ENCODE results near the gene CA4.

Gene CA4

DNA sequence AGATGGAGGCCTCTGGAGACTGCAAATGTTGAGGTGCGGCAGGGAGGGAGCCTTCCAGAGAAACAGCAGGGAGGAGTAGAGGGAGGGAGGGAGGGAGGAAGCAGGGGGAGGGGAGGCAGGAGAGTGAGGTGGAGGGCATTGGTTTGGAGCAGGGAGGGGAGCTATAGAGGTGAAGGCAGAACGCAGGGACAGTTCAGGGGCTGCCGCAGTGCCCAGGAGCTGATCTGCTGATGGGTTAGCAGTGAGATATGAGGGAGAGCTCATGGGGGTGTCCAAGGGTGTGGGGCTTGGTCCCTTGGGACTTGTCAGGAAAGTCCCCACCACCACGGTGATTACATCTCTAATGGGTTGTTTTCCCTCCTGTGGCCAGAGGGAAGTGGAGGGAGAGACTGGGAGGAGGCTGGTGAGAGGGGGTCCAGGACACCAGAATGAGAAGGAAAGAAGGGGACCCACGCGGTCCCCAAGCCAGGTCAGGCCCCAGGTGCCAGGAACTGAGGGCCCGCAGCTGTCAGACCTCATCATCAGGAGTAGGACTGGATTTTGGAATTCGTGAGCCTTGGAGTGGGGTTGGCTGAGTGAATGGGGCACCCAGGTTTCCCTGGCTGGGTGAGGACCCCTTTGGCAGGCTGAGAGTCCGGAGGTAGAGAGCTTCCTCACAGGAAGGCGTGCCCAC lies 11.2 kb downstream of the CA4 start:
- no peaks in the 10 kb centered on the region for H3K9me3 ChIP-seq (replicated peaks in 1 of 2; ENCODE audit: control insufficient read depth in 2 of 2, insufficient read depth in 1 of 2, low read depth in 1 of 2, low read length in 2 of 2)
- no peak overlapping the region for H2BK12ac ChIP-seq (ENCODE audit: low read length)
- no peak overlapping the region for H3K9ac ChIP-seq (ENCODE audit: low read depth, low read length, poor library complexity)
- peaks cover 39 to 41% of the 10 kb centered on the region in 2 donors for H3K4me1 ChIP-seq (ENCODE audit: control insufficient read depth in 2 of 2, insufficient read depth in 1 of 2, low read depth in 1 of 2, low read length in 2 of 2)
- no peak overlapping the region for H2BK5ac ChIP-seq (ENCODE audit: low read length)
- no peak overlapping the region for H3K23ac ChIP-seq (ENCODE audit: low read depth, low read length, poor library complexity)
- H2AFZ ChIP-seq (ENCODE audit: low read length), result peak overlapping the region; percentile 23
- no peak overlapping the region for H3K14ac ChIP-seq (ENCODE audit: low read length)
- H3K27me3 ChIP-seq (ENCODE audit: control insufficient read depth in 3 of 3, insufficient read depth in 3 of 3, low read depth in 1 of 3, low read length in 3 of 3), result peaks cover 0 to 24% (median 0%) of the 10 kb centered on the region in 3 experiments
- no peak overlapping the region for H3K4ac ChIP-seq (ENCODE audit: low read length)
- H2BK15ac ChIP-seq (ENCODE audit: low read length), result no peak overlapping the region
- H3K4me2 ChIP-seq (ENCODE audit: insufficient read depth, low read length, poor library complexity, severe bottlenecking), result peak overlapping the region; percentile 12
- no peak overlapping the region for H4K8ac ChIP-seq (ENCODE audit: low read depth, low read length)
- H2BK120ac ChIP-seq (ENCODE audit: low read depth, low read length), result no peak overlapping the region
- peaks cover 0 to 2% of the 10 kb centered on the region in 2 donors for H3K36me3 ChIP-seq (replicated peaks in 1 of 2; ENCODE audit: control insufficient read depth in 2 of 2, insufficient read depth in 2 of 2, low read length in 2 of 2)
- H3K27ac ChIP-seq (replicated peaks; ENCODE audit: low read length), result no peak overlapping the region
- H2AK5ac ChIP-seq (ENCODE audit: low read depth, low read length), result peak overlapping the region; percentile 77
- no peak for DNase-seq (ENCODE audit: low spot score)
- no peak overlapping the region for H4K91ac ChIP-seq (ENCODE audit: low read depth, low read length, poor library complexity)
- H3K79me1 ChIP-seq (ENCODE audit: low read depth, low read length), result no peaks in the 10 kb centered on the region
- peak overlapping the region; percentile 91 for H3K18ac ChIP-seq (ENCODE audit: low read length)
- no CpG with 5 or more reads among the region's 10 CpGs for WGBS, 2 donors (ENCODE audit: extremely low coverage in 2 of 2, insufficient read length in 2 of 2, insufficient replicate concordance in 1 of 2)
- no peak overlapping the region for H3K4me3 ChIP-seq (ENCODE audit: low read length in 2 of 2)

DNA sequence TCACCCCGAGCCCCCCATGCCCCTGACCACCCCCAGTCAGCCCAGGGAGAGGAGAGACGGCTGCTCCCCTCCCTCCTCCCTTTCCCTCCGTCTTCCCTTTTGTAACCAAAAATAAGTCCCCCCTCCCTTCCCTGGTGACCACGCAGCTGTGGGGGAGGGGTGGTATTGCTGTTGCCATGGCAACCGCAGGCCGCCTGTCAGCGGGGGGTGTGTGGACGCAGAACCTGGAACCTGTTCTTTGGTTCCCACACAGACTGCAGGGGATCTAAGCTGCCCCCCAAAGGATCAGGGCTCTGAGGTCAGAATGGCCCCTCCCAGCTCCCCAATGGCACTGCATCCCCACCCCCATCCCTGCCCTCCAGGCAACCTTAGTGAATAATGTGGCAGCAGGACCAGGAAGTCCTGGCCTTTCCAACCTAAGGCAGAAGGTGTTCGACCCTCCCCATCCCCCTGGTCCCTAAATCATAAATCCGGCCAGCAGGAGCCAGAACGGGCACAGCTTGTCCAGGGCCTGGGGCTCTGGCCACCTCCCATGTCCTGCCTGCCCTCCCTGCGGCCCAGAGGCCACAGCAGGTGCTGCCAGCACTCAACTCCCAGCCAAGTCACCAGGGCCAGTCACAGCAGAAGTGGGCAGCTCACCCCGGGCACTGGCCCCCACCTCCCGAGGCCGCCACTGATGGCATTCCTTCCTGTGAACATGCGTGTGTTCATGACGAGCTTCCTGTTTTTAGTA lies 12.0 kb downstream of the CA4 start:
- peak overlapping the region; percentile 92 for H3K18ac ChIP-seq (ENCODE audit: low read length)
- peak overlapping the region; percentile 95 for H2BK5ac ChIP-seq (ENCODE audit: low read length)
- peak overlapping the region; percentile 63 for H3K14ac ChIP-seq (ENCODE audit: low read length)
- WGBS, 2 donors (ENCODE audit: extremely low coverage in 2 of 2, insufficient read length in 2 of 2, insufficient replicate concordance in 1 of 2), result no CpG with 5 or more reads among the region's 17 CpGs
- peak overlapping the region; percentile 19 for H3K4ac ChIP-seq (ENCODE audit: low read length)
- peak overlapping the region; percentile 59 for H3K23ac ChIP-seq (ENCODE audit: low read depth, low read length, poor library complexity)
- H3K4me3 ChIP-seq (ENCODE audit: low read length in 2 of 2), result no peak overlapping the region
- peak overlapping the region; percentile 57 for H3K27ac ChIP-seq (replicated peaks; ENCODE audit: low read length)
- peak overlapping the region; percentile 93 for H4K91ac ChIP-seq (ENCODE audit: low read depth, low read length, poor library complexity)
- peaks cover 0 to 2% of the 10 kb centered on the region in 2 donors for H3K36me3 ChIP-seq (replicated peaks in 1 of 2; ENCODE audit: control insufficient read depth in 2 of 2, insufficient read depth in 2 of 2, low read length in 2 of 2)
- peak overlapping the region; percentile 97 for H2BK12ac ChIP-seq (ENCODE audit: low read length)
- H2BK120ac ChIP-seq (ENCODE audit: low read depth, low read length), result peak overlapping the region; percentile 65
- peak overlapping the region; percentile 98 for H2BK15ac ChIP-seq (ENCODE audit: low read length)
- no peak overlapping the region for H4K8ac ChIP-seq (ENCODE audit: low read depth, low read length)
- no peaks in the 10 kb centered on the region for H3K79me1 ChIP-seq (ENCODE audit: low read depth, low read length)
- H3K4me2 ChIP-seq (ENCODE audit: insufficient read depth, low read length, poor library complexity, severe bottlenecking), result no peak overlapping the region
- DNase-seq (ENCODE audit: low spot score), result no peak
- H3K9me3 ChIP-seq (replicated peaks in 1 of 2; ENCODE audit: control insufficient read depth in 2 of 2, insufficient read depth in 1 of 2, low read depth in 1 of 2, low read length in 2 of 2), result no peaks in the 10 kb centered on the region
- H3K9ac ChIP-seq (ENCODE audit: low read depth, low read length, poor library complexity), result no peak overlapping the region
- peaks cover 39 to 41% of the 10 kb centered on the region in 2 donors for H3K4me1 ChIP-seq (ENCODE audit: control insufficient read depth in 2 of 2, insufficient read depth in 1 of 2, low read depth in 1 of 2, low read length in 2 of 2)
- peak overlapping the region; percentile 64 for H2AFZ ChIP-seq (ENCODE audit: low read length)
- H2AK5ac ChIP-seq (ENCODE audit: low read depth, low read length), result peak overlapping the region; percentile 98
- peaks cover 0 to 16% (median 0%) of the 10 kb centered on the region in 3 experiments for H3K27me3 ChIP-seq (ENCODE audit: control insufficient read depth in 3 of 3, insufficient read depth in 3 of 3, low read depth in 1 of 3, low read length in 3 of 3)

DNA sequence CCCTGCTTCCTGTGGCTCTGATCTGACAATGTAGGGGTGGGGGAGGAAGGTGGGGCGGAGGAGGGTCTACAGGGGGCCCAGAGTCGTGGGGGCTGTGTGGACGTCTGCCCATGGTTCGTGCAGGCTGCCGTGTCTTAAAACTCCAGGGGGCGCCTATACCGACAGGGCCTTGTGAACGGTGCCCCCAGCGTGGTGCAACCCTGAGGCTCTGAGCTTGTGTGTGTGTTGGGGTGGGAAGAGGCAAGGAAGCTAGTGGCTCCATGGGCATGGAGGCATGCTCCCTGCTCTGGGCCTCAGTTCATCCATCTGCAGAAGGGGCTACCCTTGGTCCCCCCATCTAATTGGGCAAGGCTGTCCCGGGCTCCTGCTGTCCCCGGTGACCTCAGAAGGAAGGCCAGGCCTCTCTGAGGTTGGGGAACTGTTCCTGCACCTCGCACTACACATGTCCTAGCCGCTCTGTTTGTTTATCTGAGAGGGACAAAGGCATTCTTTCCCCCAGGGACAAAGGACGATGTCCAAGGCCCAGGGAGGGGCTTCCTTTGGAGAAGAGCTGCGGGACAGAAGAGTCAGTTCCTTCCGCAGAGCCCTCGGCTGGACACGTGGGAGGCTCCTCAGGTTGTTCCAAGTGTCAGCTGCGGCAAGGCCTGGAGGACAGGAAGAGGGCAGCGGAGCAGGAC lies 13.5 kb downstream of the CA4 start:
- H3K9ac ChIP-seq (ENCODE audit: low read depth, low read length, poor library complexity), result no peak overlapping the region
- H3K36me3 ChIP-seq (replicated peaks in 1 of 2; ENCODE audit: control insufficient read depth in 2 of 2, insufficient read depth in 2 of 2, low read length in 2 of 2), result peaks cover 0 to 2% of the 10 kb centered on the region in 2 donors
- no peaks in the 10 kb centered on the region for H3K9me3 ChIP-seq (replicated peaks in 1 of 2; ENCODE audit: control insufficient read depth in 2 of 2, insufficient read depth in 1 of 2, low read depth in 1 of 2, low read length in 2 of 2)
- no peaks in the 10 kb centered on the region for H3K79me1 ChIP-seq (ENCODE audit: low read depth, low read length)
- no peak overlapping the region for H4K91ac ChIP-seq (ENCODE audit: low read depth, low read length, poor library complexity)
- no peak overlapping the region for H3K4me3 ChIP-seq (ENCODE audit: low read length in 2 of 2)
- H2BK5ac ChIP-seq (ENCODE audit: low read length), result peak overlapping the region; percentile 95
- no CpG with 5 or more reads among the region's 20 CpGs for WGBS, 2 donors (ENCODE audit: extremely low coverage in 2 of 2, insufficient read length in 2 of 2, insufficient replicate concordance in 1 of 2)
- DNase-seq (ENCODE audit: low spot score), result no peak
- no peak overlapping the region for H2BK120ac ChIP-seq (ENCODE audit: low read depth, low read length)
- no peak overlapping the region for H3K23ac ChIP-seq (ENCODE audit: low read depth, low read length, poor library complexity)
- peaks cover 38 to 44% of the 10 kb centered on the region in 2 donors for H3K4me1 ChIP-seq (ENCODE audit: control insufficient read depth in 2 of 2, insufficient read depth in 1 of 2, low read depth in 1 of 2, low read length in 2 of 2)
- peaks cover 0 to 1% (median 0%) of the 10 kb centered on the region in 3 experiments for H3K27me3 ChIP-seq (ENCODE audit: control insufficient read depth in 3 of 3, insufficient read depth in 3 of 3, low read depth in 1 of 3, low read length in 3 of 3)
- peak overlapping the region; percentile 92 for H3K18ac ChIP-seq (ENCODE audit: low read length)
- H3K4ac ChIP-seq (ENCODE audit: low read length), result no peak overlapping the region
- H2BK12ac ChIP-seq (ENCODE audit: low read length), result no peak overlapping the region
- no peak overlapping the region for H3K27ac ChIP-seq (replicated peaks; ENCODE audit: low read length)
- H3K14ac ChIP-seq (ENCODE audit: low read length), result peak overlapping the region; percentile 12
- H4K8ac ChIP-seq (ENCODE audit: low read depth, low read length), result no peak overlapping the region
- H3K4me2 ChIP-seq (ENCODE audit: insufficient read depth, low read length, poor library complexity, severe bottlenecking), result no peak overlapping the region
- H2AK5ac ChIP-seq (ENCODE audit: low read depth, low read length), result peak overlapping the region; percentile 9
- peak overlapping the region; percentile 98 for H2BK15ac ChIP-seq (ENCODE audit: low read length)
- peak overlapping the region; percentile 64 for H2AFZ ChIP-seq (ENCODE audit: low read length)

DNA sequence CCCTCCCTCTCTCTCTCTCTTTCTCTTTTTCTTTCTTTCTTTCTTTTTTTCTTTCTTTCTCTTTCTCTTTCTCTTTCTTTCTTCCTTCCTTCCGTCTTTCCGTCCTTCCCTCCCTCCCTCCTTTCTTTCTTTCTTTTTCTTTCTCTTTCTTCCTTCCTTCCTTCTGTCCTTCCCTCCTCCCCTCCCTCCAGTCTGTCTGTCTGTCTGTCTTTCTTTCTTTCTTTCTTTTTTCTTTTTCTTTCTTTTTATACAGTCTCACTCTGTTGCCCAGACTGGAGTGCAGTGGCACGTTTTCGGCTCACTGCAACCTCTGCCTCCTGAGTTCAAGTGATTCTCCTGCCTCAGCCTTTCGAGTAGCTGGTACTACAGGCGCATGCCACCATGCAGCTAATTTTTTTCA lies 14.4 kb downstream of the CA4 start:
- Histone ChIP-seq H3K27me3 (ENCODE audit: control insufficient read depth in 3 of 3, insufficient read depth in 3 of 3, low read depth in 1 of 3, low read length in 3 of 3) (no peaks in the 10 kb centered on the region), H4K91ac (ENCODE audit: low read depth, low read length, poor library complexity) (no peak overlapping the region), H4K8ac (ENCODE audit: low read depth, low read length) (no peak overlapping the region), H3K23ac (ENCODE audit: low read depth, low read length, poor library complexity) (no peak overlapping the region), H3K4ac (ENCODE audit: low read length) (no peak overlapping the region), H3K27ac (replicated peaks; ENCODE audit: low read length) (no peak overlapping the region), H3K14ac (ENCODE audit: low read length) (no peak overlapping the region), H3K18ac (ENCODE audit: low read length) (no peak overlapping the region), H3K4me3 (ENCODE audit: low read length in 2 of 2) (no peak overlapping the region), H3K79me1 (ENCODE audit: low read depth, low read length) (no peaks in the 10 kb centered on the region), H2AK5ac (ENCODE audit: low read depth, low read length) (no peak overlapping the region), H2BK5ac (ENCODE audit: low read length) (no peak overlapping the region), H3K4me2 (ENCODE audit: insufficient read depth, low read length, poor library complexity, severe bottlenecking) (no peak overlapping the region), H3K9ac (ENCODE audit: low read depth, low read length, poor library complexity) (no peak overlapping the region), H3K4me1 (ENCODE audit: control insufficient read depth in 2 of 2, insufficient read depth in 1 of 2, low read depth in 1 of 2, low read length in 2 of 2) (peaks cover 34 to 38% of the 10 kb centered on the region in 2 donors), H2BK15ac (ENCODE audit: low read length) (no peak overlapping the region), H2AFZ (ENCODE audit: low read length) (no peak overlapping the region), H3K36me3 (replicated peaks in 1 of 2; ENCODE audit: control insufficient read depth in 2 of 2, insufficient read depth in 2 of 2, low read length in 2 of 2) (peaks cover 0 to 2% of the 10 kb centered on the region in 2 donors), H2BK120ac (ENCODE audit: low read depth, low read length) (no peak overlapping the region), H3K9me3 (replicated peaks in 1 of 2; ENCODE audit: control insufficient read depth in 2 of 2, insufficient read depth in 1 of 2, low read depth in 1 of 2, low read length in 2 of 2) (no peaks in the 10 kb centered on the region), H2BK12ac (ENCODE audit: low read length) (no peak overlapping the region)
- DNase-seq (ENCODE audit: low spot score), result no peak
- no CpG with 5 or more reads among the region's 6 CpGs for WGBS, 2 donors (ENCODE audit: extremely low coverage in 2 of 2, insufficient read length in 2 of 2, insufficient replicate concordance in 1 of 2)
